Activated naive CD8-positive, alpha-beta T cell treated with anti-CD3 and anti-CD28 coated beads, Interleukin-2, amount 50 U/mL, for 24 hours (primary cell): ENCODE results near the gene PRAMEF20.
"Not testable (repeated sequence)": the region's sequence is repeated elsewhere in the genome, so short reads cannot be mapped to it uniquely, and the experiment has no call there.

Experiments used
- ATAC-seq: fragments of 150-1000 bp; cut with Tn5 transposase; one replicate; pipeline ENCODE4 v1.10.0; 2021
- DNase-seq: peaks from one replicate; pipeline ENCODE4 v3.0.0; 2021
- H3K27ac Mint-ChIP-seq: one replicate; pipeline ENCODE4 v1.8.0; 2021; ENCODE audit warnings: mild to moderate bottlenecking, mixed read lengths
- H3K27me3 Mint-ChIP-seq: one replicate; pipeline ENCODE4 v1.8.0; 2021; ENCODE audit warnings: mixed read lengths
- H3K36me3 Mint-ChIP-seq: one replicate; pipeline ENCODE4 v1.8.0; 2021; ENCODE audit warnings: low read depth, mixed read lengths
- H3K4me1 Mint-ChIP-seq: one replicate; pipeline ENCODE4 v1.8.0; 2021; ENCODE audit warnings: mixed read lengths
- H3K4me3 Mint-ChIP-seq: one replicate; pipeline ENCODE4 v1.8.0; 2021; ENCODE audit warnings: mild to moderate bottlenecking, moderate library complexity, mixed read lengths
- H3K9me3 Mint-ChIP-seq: one replicate; pipeline ENCODE4 v1.8.0; 2021; ENCODE audit warnings: mixed read lengths

Gene PRAMEF20

DNA sequence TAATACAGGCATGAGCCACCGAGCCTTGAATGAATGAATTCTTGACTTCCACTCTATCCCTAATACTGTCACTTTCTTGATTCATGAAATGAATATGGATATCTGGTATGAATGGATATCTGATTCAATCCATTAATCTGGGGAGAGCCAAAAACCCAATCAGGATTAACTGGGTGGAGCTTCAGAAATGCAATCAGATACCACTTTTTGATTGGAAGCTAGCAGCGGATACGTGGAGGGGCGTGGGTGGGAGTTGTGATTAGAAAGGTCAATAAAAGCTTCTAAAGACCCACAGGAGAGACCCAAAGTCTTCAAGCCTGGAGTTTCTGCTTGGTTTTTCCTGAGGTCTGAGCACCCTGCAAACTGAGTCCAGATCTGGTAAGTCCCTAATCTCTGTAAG is at the start of gene PRAMEF20:
Gene PRAMEF20 (plus strand): TSS at position 301 of the 400 bp plus-strand sequence. CDS start 5,905 bp downstream, outside the sequence.
- ATAC-seq, H3K4me1 Mint-ChIP-seq, H3K27ac Mint-ChIP-seq, H3K9me3 Mint-ChIP-seq, H3K27me3 Mint-ChIP-seq, H3K4me3 Mint-ChIP-seq, H3K36me3 Mint-ChIP-seq, DNase-seq: not testable (repeated sequence)

DNA sequence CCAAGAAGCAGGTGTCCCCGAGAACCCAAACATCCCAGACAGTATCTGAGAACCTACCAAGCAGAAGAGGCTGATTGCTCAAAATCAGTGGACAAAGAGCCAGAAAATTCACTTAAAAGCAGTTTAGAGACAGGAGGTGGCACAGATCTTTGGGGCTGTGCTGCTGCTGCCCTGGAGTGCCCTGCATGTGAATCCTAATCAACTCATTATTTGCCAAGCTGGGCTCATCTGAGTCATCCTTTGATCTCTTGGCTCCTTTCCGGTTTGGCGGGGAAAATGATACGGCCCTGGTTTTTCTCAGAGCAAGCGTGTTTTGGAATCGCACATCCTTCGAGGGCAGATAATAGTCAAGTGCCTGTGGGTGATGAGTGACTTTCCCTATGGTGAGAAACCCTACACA is 47.9 kb upstream of the PRAMEF20 start:
- H3K4me3 Mint-ChIP-seq, ATAC-seq, H3K9me3 Mint-ChIP-seq, H3K27ac Mint-ChIP-seq, DNase-seq, H3K4me1 Mint-ChIP-seq, H3K36me3 Mint-ChIP-seq, H3K27me3 Mint-ChIP-seq: not testable (repeated sequence)

DNA sequence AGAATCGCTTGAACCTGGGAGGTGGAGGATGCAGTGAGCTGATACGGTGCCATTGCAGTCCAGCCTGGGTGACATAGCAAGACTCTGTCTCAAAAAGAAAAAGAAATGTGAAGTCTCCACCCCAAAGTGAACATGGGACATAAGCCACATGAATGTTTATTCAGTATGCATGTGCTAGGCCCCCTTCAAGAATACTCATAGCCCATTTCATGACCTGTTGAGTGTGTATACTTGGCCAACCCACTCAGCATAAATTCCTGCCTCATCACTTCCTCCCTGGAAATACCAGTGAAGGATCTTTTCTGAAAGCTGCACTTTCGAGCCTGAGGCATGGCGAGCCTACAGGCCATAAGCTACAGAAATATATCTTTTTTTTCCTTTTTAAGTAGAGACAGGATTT is 45.3 kb upstream of the PRAMEF20 start:
- not testable (repeated sequence) for H3K27ac Mint-ChIP-seq, H3K27me3 Mint-ChIP-seq, H3K4me1 Mint-ChIP-seq

DNA sequence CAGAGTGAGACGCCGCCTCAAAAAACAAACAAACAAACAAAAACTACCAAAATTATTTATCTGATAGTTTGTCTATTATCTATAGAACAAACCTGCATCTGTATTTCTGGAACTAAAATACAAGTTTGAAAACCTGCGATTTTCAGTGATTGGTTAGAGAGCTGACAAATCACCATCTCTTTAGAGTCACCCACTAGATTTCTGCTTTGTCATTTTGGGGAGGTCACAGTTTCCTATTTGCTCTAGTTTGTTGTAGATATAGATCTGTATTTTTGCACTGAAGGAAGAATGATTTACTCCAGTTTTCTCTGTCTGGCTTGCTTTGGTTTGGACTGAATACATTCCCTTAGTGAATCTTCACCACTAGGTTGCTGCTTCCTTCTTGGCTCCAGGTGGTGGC is 43.7 kb upstream of the PRAMEF20 start:
- ATAC-seq, H3K4me1 Mint-ChIP-seq, H3K36me3 Mint-ChIP-seq, H3K27me3 Mint-ChIP-seq, H3K9me3 Mint-ChIP-seq, H3K4me3 Mint-ChIP-seq, H3K27ac Mint-ChIP-seq, DNase-seq: not testable (repeated sequence)

More for the DNA sequence above, 45.3 kb upstream of the PRAMEF20 start:
- not testable (repeated sequence) for DNase-seq, H3K9me3 Mint-ChIP-seq, H3K36me3 Mint-ChIP-seq, ATAC-seq, H3K4me3 Mint-ChIP-seq

DNA sequence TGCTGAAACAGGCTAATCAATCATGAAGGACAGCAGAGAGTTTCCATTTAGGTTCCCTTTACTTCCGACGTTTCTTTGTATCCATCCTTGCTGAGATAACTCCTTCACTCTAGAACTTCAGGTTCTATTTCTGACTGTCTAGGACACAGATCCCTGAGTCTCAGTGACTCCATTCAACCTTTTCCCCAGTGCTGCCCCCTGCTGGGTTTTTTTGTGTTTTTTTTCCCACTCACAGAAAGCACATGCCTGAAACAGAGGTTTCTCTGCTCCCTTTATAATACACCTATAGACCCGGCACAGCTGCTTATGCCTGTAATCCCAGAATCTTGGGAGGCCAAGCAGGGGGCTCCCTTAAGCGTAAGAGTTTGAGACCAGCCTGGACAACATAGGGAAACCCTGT is 41.7 kb upstream of the PRAMEF20 start:
- not testable (repeated sequence) for H3K4me3 Mint-ChIP-seq, H3K27me3 Mint-ChIP-seq, H3K36me3 Mint-ChIP-seq, H3K4me1 Mint-ChIP-seq, H3K27ac Mint-ChIP-seq, H3K9me3 Mint-ChIP-seq, ATAC-seq
- peak; percentile 26 for DNase-seq

DNA sequence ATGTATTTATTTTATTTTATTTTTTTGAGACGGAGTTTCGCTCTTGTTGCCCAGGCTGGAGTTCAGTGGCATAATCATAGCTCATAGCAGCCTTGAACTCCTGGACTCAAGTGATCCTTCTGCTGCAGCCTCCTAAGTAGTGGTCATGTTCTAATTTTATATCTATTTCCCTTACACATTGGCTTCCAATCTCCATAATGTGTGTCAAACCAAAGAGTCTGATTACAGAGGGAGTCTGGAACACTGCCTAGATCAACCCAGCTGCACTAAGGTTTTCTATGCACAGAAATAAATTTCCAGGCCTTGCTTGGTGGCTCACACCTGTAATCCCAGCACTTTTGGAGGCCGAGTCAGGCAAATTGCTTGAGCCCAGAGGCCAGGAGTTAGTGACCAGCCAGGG is 31.3 kb upstream of the PRAMEF20 start:
- not testable (repeated sequence) for H3K27ac Mint-ChIP-seq, H3K9me3 Mint-ChIP-seq, H3K4me3 Mint-ChIP-seq, H3K27me3 Mint-ChIP-seq, H3K36me3 Mint-ChIP-seq, ATAC-seq, DNase-seq, H3K4me1 Mint-ChIP-seq

DNA sequence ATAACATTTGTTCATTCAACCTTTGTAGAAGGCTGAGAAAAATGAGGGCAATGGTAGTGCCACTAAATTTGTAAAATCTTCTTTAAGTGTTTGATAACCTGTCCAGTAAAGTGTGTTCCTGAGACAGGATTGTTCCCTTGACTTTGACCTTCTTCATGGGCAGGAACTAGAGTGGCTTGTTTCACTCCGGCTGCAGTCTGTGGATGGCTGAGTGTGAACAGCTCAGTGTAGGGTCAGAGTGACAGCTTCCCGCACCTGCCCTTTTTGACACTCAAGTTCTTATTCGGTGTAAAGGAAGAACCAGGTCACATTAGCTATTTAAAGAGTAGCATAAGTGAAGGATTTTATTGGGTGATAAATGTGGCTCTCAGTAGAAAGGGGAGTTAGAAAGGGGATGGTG is 29.9 kb upstream of the PRAMEF20 start:
- H3K4me1 Mint-ChIP-seq, H3K9me3 Mint-ChIP-seq, H3K36me3 Mint-ChIP-seq, H3K4me3 Mint-ChIP-seq, H3K27me3 Mint-ChIP-seq, ATAC-seq, DNase-seq, H3K27ac Mint-ChIP-seq: not testable (repeated sequence)

DNA sequence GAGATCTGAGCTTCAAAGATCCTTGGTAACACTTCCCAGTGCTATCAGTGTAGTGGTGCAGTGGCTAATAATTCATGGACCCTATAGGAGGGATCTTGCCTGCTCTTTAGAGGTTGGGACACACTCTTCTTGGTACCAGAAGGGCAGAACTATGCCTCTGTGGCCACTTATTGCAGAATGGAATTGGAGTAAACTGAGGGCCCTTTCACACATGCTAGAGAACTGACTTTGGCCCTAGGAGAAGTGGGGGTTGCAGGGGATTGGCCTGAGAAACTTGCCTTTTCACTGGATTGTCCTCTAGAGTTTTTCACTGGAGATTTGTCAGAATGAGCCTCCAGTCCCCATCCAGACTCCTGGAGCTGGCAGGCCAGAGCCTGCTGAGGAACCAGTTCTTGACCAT is 20.9 kb upstream of the PRAMEF20 start, which contains the start of gene PRAMEF17:
Gene PRAMEF17 (plus strand): TSS at position 301 of the 400 bp plus-strand sequence. CDS start 26 bp downstream, at position 327.
- not testable (repeated sequence) for H3K36me3 Mint-ChIP-seq, H3K27ac Mint-ChIP-seq, H3K4me1 Mint-ChIP-seq, H3K9me3 Mint-ChIP-seq, DNase-seq, H3K4me3 Mint-ChIP-seq, H3K27me3 Mint-ChIP-seq, ATAC-seq

DNA sequence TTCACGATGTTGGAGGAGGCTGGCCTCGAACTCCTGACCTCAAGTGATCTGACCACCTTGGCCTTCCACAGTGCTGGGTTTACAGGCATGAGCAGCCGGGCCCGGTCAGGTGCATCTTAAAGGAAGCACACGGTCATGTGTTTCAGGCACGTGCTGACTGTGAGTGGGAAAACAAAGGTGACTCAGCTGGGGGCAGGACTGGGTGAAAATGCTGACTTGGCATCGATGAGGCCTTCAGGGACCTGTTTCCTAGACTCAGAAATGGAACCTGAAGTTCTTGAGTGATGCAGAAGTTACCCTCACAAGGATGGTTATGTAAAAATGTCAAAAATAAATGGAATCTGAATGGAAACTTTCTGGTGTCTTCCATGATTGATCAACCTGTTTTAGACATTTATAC is 17.2 kb upstream of the PRAMEF20 start:
- not testable (repeated sequence) for H3K27me3 Mint-ChIP-seq, H3K4me1 Mint-ChIP-seq, DNase-seq, ATAC-seq, H3K27ac Mint-ChIP-seq, H3K36me3 Mint-ChIP-seq, H3K9me3 Mint-ChIP-seq, H3K4me3 Mint-ChIP-seq

DNA sequence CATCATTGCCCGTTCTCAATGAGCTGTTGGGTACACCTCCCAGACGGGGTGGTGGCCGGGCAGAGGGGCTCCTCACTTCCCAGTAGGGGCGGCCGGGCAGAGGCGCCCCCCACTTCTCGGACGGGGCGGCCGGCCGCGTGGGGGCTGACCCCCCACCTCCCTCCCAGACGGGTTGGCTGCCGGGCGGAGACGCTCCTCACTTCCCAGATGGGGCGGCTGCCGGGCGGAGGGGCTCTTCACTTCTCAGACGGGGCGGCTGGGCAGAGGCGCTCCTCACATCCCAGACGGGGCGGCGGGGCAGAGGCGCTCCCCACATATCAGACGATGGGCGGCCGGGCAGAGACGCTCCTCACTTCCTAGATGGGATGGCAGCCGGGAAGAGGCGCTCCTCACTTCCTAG is 15.5 kb upstream of the PRAMEF20 start:
- not testable (repeated sequence) for H3K4me1 Mint-ChIP-seq, H3K9me3 Mint-ChIP-seq

DNA sequence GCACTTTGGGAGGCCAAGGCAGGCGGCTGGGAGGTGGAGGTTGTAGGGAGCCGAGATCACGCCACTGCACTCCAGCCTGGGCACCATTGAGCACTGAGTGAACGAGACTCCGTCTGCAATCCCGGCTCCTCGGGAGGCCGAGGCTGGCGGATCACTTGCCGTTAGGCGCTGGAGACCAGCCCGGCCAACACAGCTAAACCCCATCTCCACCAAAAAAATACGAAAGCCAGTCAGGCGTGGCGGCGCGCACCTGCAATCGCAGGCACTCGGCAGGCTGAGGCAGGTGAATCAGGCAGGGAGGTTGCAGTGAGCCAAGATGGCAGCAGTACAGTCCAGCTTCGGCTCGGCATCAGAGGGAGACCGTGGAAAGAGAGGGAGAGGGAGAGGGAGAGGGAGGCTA is 14.9 kb upstream of the PRAMEF20 start:
- not testable (repeated sequence) for H3K9me3 Mint-ChIP-seq, H3K36me3 Mint-ChIP-seq, ATAC-seq, H3K27ac Mint-ChIP-seq, H3K27me3 Mint-ChIP-seq, H3K4me1 Mint-ChIP-seq, H3K4me3 Mint-ChIP-seq, DNase-seq

More for the DNA sequence above, 15.5 kb upstream of the PRAMEF20 start:
- H3K27ac Mint-ChIP-seq, H3K4me3 Mint-ChIP-seq, H3K36me3 Mint-ChIP-seq, ATAC-seq, DNase-seq, H3K27me3 Mint-ChIP-seq: not testable (repeated sequence)

DNA sequence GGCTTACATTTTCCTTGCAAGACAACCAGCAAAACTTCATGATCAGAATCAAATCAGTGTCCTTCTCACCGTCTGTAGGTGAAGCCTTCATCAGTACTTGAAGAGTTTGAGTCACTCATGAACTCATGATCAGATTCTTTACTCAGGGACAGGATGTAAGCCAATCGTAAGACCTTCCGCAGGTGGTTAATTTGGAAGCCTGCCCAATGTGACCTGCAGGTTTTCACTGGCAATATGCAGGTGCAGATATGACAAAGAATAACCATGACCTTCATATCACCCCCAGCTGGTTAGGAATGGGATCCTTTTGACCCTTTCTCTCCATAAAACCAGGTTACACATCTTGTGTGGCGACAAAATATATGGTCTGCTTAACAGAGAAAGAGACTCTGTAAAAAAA is 2.4 kb upstream of the PRAMEF20 start:
- ATAC-seq (no peak), DNase-seq (no peak)
- Mint-ChIP-seq H3K4me1 (no peaks in the 10 kb centered on the region), H3K9me3 (peaks cover 4% of the 10 kb centered on the region), H3K27me3 (peaks cover 5% of the 10 kb centered on the region), H3K4me3 (no peak overlapping the region), H3K36me3 (no peaks in the 10 kb centered on the region), H3K27ac (no peak overlapping the region)

DNA sequence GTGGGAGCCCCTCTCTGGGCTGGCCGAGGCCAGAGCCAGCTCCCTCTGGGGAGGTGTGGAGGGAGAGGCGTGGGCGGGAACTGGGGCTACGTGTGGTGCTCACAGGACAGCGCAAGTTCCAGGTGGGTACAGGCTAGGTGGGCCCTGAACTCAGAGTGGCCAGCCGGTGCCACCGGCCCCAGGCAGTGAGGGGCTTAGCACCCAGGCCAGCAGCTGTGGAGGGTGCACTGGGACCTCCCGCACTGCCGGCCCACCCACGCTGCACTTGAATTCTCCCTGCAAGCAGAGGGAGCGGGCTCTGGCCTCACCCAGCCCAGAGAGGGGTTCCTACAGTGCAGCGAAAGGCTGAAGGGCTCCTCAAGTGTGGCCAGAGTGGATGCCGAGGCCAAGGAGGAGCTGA is 20.2 kb downstream of the PRAMEF20 start:
- Mint-ChIP-seq H3K27me3 (no peaks in the 10 kb centered on the region), H3K27ac (no peak overlapping the region), H3K4me3 (no peak overlapping the region), H3K9me3 (no peaks in the 10 kb centered on the region), H3K4me1 (no peaks in the 10 kb centered on the region), H3K36me3 (no peaks in the 10 kb centered on the region)
- ATAC-seq (no peak), DNase-seq (no peak)

DNA sequence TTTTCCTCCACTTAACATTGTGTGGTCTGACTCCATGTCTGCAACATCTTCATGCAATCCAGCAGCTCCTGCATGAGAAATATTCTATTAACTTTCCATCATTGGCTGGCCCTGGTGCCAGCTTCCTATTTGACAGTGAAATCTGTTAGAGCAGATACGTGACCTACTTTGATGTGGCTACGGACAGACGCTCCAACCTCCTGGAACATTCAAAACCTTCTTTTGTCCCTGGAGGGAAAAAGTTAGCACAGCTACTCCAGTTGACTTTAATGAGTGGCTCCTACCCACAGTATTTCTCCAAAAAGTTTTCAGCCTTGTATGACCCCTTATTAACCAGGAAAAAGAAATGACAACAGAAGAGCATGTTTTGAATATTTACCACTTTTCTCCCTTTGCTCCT is 22.0 kb downstream of the PRAMEF20 start:
- Mint-ChIP-seq H3K4me1 (no peaks in the 10 kb centered on the region), H3K36me3 (no peaks in the 10 kb centered on the region), H3K27me3 (no peaks in the 10 kb centered on the region), H3K4me3 (no peak overlapping the region), H3K27ac (no peak overlapping the region), H3K9me3 (no peaks in the 10 kb centered on the region)
- no peak for ATAC-seq
- DNase-seq = no peak

DNA sequence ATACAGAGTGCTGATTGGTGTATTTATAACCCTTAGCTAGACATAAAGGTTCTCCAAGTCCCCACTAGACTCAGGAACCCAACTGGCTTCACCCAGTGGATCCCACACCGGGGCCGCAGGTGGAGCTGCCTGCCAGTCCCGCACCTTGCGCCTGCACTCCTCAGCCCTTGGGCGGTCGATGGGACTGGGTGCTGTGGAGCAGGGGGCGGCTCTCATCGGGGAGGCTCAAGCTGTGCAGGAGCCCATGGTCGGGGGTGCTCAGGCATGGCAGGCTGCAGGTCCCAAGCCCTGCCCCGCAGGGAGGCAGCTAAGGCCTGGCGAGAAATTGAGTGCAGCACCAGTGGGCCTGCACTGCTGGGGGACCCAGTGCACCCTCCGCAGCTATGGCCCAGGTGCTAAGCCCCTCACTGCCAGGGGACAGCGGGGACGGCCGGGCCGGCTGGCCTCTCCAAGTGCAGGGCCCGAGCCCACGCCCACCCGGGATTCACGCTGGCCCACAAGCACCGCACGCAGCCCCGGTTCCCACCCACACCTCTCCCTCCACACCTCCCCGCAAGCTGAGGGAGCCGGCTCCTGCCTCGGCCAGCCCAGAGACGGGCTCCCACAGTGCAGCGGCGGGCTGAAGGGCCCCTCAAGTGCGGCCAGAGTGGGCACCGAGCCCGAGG is 23.6 kb downstream of the PRAMEF20 start:
- ATAC-seq, DNase-seq, H3K9me3 Mint-ChIP-seq, H3K4me1 Mint-ChIP-seq, H3K27ac Mint-ChIP-seq, H3K4me3 Mint-ChIP-seq, H3K27me3 Mint-ChIP-seq, H3K36me3 Mint-ChIP-seq: not testable (repeated sequence)

DNA sequence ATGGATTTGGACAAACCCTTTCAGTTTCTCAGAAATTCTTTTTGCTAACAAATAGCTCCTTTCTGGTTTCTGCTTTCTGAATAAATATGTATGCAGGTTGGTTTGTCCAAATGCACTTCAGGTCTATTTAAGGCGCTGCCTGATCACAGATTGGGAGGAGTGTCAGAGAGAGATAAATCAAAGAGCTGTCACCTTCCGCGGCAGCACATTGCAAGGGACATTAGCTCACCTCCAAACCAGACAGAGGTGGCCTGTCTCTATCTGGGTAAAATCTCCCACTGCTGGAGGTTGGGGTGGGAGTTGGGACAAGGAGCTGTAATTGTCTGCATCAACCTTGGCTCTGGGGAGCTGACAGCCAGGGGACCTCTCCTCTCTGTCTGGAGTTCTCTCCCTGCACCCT is 25.2 kb downstream of the PRAMEF20 start:
- DNase-seq (no peak), ATAC-seq (no peak)
- no peaks in the 10 kb centered on the region for H3K36me3 Mint-ChIP-seq
- H3K27ac Mint-ChIP-seq = no peak overlapping the region
- no peaks in the 10 kb centered on the region for H3K27me3 Mint-ChIP-seq
- no peaks in the 10 kb centered on the region for H3K4me1 Mint-ChIP-seq
- H3K4me3 Mint-ChIP-seq = no peak overlapping the region
- H3K9me3 Mint-ChIP-seq = no peaks in the 10 kb centered on the region
